ENCODE data around the gene MVB12B.
"Not testable (repeated sequence)": the region's sequence is repeated elsewhere in the genome, so short reads cannot be mapped to it uniquely, and the experiment has no call there.

Gene MVB12B, protein sequence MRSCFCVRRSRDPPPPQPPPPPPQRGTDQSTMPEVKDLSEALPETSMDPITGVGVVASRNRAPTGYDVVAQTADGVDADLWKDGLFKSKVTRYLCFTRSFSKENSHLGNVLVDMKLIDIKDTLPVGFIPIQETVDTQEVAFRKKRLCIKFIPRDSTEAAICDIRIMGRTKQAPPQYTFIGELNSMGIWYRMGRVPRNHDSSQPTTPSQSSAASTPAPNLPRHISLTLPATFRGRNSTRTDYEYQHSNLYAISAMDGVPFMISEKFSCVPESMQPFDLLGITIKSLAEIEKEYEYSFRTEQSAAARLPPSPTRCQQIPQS

GRCh38 chr9:126326228-126327005 lies at the start of gene MVB12B:
MVB12B (plus strand) TSS chr9:126326829; CDS start chr9:126326930, 101 bp downstream.
- DNase-seq (ENCODE audit: low read depth in 3 of 3) = peak; percentile 5 to 30 (median 16)

DNA sequence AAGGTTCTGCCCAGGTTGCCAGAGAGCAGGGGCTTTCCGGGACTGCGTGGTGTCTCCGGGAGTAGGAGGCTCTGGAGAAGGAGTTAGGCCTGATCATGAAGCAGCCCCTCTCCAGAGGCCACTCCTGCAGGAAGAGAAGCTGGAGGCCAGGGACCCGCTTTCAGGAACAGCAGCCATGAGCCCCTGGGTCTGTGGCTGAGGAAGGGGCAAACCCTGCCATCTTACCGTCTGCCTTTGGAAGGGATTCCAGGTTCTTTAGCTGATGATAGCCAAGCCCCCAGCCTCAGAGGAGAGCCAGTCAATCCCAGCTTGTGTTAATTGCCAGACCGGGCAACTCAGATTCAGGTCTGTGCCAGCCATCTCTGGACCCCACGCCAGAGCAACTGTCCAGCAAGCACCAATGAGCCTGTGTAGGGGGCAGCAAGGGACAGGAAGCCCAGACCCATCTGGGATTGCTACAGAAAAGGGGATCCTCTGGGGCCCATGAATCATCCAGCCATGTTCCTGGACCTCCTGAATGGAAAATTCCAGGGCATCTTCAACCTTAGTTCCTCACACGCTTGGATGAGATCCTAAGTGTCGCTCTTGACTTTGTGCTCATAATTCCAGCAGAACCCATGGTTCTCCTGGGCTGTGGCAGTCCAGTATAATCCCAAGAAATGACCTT lies 42.7 kb upstream of the MVB12B start:
- no peak for DNase-seq (ENCODE audit: low read depth in 3 of 3)

DNA sequence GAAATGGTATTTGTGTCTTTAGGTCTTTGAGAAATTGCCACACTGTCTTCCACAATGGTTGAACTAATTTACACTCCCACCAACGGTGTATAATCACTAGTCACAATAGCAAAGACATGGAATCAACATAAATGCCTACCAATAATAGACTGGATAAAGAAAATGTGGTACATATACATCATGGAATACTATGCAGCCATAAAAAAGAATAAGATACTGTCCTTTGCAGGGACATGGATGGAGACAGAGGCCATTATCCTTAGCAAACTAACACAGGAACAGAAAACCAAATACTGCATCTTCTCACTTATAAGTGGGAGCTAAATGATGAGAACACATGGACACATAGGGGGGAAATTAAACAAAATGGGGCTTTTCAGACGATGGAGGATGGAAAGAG lies 41.0 kb upstream of the MVB12B start:
- not testable (repeated sequence) for DNase-seq (ENCODE audit: low read depth in 3 of 3)

DNA sequence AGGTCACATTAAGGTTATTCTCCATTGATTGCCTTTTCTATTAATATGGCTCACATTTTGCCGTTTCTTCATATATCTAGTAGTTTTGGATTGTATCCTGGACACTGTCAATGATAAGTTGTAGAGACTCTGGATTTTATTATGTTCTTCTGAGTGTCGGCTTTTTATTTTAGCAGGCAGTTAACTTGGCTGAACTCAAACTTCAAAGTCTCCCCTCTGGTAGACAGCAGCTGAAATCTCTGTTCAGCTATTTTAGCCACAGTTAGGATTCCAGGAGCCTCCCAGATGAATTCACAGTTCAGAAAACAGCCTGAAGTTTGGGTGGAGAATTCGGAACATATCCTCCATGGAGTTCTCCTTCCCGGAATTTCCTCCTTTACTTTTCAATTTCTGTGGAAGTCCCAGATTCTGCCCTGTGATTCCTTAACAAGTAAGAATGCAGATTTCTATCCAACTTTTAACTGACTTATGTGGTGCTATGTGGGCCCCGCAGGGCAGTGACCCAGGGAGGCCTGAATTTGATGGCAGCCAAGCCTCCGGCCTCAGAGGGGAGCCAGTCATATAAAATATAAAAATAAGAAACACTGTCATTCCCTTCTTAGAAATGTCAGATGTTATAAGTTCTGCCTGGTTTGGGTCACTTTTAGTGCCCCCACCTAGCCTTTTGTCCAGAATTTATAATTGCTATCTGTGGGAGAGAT lies 39.3 kb upstream of the MVB12B start:
- DNase-seq (ENCODE audit: low read depth in 3 of 3) = no peak

- no peak for DNase-seq (ENCODE audit: low read depth in 3 of 3)
Measured at GRCh38 chr9:126290871-126291270, 35.8 kb upstream of the MVB12B start.

DNA sequence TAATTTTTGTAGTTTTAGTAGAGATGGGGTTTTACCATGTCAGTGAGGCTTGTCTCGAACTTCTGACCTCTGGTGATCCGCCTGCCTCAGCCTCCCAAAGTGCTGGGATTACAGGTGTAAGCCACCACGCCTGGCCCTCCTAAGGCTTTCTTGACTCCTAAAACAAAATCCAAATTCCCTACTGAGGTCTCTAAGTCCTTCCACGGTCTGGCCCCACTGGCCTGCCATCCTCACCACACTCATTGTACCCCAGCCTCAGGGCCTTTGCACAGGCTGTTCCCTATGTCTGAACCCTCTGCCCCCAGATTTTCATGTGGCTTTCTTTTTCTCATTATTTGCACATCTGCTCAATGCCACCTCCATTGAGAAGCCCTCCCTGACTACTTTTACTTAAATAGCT lies 34.7 kb upstream of the MVB12B start:
- no peak for DNase-seq (ENCODE audit: low read depth in 3 of 3)

DNA sequence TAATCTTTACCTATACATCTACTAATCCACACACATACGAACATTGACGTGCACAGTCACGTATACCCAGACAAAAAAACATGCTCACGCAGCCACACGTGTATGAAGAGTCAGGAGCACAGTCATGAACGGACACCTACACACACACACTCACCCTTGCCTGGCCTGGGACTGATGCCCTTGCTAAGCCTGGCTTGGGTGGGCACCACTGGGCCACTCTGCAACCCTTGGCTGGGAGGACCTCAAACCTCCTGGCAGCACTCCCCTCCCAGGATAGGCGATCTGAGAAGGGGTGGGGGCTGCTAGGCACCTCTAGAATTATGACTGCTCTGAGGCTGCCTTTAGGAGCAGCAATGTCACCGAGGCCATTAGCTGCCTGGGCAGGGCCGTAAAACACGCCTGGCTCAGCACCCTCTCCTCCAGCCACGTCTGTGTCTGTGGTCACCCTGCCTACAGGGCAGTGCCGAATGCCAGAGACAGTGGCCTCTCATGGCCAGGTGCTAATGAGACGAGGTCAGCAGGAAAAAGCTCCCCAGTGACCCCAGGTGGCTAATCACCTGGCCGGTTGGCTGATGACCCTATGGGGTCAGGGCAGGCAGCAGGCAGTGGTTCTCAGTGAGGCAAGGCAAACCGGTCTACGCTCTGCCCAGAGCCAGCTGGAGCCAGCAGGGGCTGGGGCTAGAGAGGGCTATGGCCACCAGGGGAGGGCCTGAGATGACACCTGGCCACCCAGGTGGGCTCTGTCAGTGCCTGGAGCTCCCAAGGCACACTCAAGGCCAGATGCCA lies 33.7 kb upstream of the MVB12B start:
- no peak for DNase-seq (ENCODE audit: low read depth in 3 of 3)

DNA sequence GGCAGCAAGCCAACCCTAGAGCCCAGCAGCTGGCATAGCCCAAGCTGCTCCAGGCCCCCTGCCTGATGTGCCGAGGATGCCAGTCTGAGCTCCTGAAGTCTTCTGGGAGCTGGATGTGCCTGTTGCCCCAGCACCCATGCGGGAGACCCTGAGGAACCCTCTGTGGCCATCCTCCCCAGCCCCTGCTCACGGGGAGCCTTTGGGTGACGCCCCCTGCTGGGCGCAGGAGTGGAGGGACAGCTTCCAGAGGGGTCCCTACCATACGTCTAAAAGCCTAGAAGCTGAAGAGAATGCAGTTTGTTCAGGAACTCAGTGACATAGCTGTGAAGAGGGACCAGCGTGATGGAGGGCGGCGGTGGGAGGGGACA lies 33.1 kb upstream of the MVB12B start:
- peak in 1 of 3 experiments; percentile 11 for DNase-seq (ENCODE audit: low read depth in 3 of 3)

DNA sequence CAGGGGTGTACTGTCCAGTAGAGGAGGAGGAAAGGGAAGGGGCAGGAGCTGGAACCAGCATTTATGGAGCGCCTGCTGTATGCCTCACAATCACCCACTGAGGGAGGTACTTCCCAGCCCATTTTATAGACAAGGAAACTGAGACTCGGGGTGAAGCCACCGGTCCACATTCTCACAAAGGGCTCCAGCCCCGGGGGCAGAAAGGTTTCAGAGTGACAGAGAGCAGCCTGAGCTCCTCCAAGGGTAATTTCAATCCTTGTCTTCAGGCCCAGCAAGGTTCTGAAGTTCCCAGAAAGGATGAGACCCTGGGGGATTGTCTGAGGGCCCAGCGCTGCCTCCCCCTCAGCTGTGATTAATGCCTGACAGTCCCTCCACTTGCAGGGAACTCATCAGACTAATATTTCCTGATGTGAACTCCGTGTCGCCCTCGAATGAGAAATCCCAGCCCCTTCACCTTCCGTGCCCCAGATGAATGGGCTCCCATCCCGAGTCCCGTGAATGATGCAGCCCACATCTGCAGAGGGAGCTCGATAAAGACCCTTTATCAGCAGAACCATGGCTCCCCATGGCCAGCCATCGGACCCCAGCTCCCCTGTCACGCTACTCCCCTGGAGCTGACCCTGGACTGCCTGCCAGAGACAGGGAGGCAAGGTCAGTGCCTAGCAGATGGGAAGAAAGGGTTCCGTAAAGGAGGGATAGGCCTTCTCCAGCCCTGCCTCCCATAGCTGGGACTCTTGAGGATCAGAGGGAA lies 32.1 kb upstream of the MVB12B start:
- no peak for DNase-seq (ENCODE audit: low read depth in 3 of 3)

DNA sequence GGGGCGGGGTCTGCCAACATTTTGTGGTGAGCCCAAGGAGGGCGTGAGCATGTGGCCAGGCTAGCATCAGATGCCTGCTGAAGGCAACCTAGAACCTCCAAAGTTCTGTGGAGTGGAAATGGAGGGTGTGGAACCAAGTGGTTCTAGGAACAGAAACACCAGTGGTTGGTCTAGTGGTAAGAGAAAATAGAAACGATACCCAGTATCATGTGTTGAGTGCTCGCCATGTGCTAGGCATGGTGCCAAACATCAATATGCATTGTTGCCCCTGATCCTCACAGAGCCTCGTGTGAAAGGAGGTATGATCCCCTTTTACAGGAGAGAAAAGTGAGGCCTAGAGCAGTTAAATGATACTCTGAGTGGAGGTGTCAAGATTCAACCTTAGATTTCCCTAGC lies 31.5 kb upstream of the MVB12B start:
- DNase-seq (ENCODE audit: low read depth in 3 of 3) = no peak

DNA sequence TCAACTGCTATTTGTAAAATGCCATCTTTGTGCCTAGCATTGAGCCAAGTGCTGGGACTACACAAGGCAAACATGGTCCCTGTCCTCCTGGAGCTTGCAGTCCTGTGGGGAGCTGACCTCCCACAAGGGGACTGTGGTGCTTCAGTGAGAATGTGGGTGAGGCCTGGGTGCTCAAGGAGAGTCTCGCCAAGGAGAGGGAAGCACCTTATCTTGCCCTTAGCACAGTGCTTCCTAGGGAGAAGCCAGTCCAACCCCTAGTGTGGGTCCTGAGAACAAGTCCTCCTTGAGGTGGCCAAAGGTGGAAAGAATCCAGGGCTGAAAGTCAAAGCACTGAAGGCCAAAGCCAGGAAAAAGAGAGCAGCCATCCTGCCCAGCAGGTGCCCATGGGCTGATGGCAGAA lies 31.1 kb upstream of the MVB12B start:
- DNase-seq (ENCODE audit: low read depth in 3 of 3) = no peak

DNA sequence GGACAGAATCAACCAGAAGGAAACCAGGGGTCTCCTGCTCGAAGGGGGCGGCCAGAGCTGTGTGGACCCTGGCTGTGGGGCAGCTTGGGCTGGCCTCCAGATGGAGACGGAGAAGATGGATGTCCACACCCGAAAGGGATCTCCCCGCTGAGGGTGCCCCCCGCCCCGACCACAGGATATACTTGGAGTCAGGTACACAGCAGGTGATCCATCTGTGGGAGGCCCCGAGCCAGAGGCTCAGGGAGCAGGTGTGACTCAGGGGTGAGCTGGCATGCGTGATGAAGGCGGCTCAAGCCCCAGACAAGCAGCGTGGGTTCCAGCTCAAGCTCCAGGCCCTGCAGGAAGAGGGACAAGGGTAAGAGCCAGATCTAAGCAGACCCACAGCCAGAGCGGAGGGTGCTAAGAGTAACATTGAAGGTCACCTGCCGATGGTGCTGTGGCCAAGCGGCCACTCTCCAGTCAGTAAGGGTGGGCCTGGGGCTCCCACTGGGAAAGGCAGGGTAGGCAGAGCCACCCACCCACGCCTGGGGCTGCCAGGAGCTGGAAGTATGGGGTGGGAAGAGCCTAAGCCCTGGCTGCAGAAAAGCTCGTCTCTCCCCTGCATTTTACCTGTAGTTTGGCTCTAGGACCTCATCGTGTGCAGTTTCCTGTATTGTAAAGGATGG lies 30.6 kb upstream of the MVB12B start:
- no peak for DNase-seq (ENCODE audit: low read depth in 3 of 3)

DNA sequence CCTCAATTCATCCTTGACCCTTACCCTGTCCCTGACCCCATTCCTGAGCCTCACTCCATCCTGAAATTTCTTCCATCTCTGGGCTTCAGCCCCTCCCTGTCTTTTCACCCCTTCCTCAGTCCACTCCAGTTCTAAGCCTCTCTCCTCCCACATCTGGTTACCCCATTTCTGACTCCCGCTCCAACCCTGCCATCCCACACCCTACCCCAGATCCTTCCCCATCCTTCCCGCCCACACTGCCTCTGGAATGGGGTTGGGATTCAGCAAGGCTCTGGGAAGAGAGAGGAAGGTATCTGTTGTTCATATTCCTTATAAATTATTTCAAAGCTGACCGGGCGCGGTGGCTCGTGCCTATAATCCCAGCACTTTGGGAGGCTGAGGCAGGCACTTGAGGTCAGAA lies 29.9 kb upstream of the MVB12B start:
- no peak for DNase-seq (ENCODE audit: low read depth in 3 of 3)

DNA sequence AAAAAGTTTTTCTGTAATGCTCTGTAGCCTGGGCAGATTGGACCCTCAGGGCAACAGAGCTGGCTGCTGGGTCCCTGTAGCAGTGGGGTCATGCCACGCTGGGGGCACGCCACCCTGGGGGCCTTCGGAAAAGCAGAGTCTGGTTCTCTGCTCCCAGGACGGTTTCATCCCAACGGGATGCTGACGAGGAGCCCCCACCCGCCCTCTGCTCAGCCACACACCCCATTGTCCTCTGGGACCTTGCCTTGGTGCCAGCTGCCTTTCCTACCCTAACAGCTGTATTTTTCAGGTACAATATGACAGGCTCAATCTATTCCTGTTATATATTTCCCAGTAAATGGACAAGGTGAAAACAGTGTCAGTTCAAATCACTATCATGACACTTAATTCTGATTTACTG lies 29.0 kb upstream of the MVB12B start:
- no peak for DNase-seq (ENCODE audit: low read depth in 3 of 3)

DNA sequence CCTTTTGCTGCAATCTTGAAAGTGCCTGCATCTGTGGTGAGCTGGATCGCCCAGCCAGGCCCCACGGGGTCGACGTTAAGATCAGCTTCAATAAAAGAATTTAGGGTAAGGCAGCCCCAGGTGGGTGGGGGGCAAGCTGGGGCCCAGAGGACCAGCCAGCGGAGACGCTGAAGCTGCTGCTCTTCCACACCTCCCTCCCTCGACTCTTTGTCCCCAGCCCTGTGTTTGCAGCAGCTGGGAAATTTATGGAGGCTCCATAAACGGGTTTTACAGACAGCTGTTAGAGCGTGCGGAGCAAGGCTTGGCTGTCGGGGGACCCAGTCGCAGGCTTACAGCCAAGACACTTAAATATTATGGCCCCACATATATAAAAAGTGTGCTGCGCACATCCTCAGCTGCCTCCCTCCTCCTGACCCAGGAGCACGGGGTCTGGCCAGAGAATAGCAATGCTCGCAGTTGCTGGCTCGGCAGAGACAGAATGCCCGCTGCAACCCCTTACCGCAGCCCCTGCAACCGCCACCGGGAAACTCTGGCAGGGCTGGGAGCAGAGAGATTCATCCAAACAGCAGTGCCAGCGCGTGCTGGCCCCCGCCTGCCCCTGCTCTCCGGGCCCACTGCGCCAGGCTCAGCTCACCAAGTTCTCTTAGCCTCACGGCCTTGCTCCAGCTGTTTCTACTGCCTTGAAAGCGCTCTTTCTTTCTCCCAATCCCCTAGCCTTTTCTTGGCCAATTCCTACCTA lies 28.4 kb upstream of the MVB12B start:
- no peak for DNase-seq (ENCODE audit: low read depth in 3 of 3)

- DNase-seq (ENCODE audit: low read depth in 3 of 3) = no peak
Measured at GRCh38 chr9:126299706-126300276, 26.8 kb upstream of the MVB12B start.

DNA sequence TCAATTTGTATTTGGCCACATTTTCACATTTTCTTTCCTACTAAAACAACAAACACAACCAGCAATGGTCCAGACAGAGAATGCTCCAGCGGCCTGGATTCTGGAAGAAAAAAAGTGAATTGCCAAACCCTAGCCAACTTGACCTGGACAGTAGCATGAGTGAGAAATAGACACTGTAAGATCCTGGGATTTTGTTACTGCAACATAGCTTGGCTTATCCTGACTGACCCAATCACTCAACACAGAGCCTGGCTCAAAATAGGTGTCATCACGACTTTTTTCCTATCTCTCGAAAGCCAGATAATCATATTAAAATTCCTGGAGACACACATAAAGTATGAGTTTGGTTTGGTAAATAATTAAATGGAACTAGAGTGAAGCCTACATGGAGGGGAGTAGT lies 25.4 kb upstream of the MVB12B start:
- no peak for DNase-seq (ENCODE audit: low read depth in 3 of 3)

DNA sequence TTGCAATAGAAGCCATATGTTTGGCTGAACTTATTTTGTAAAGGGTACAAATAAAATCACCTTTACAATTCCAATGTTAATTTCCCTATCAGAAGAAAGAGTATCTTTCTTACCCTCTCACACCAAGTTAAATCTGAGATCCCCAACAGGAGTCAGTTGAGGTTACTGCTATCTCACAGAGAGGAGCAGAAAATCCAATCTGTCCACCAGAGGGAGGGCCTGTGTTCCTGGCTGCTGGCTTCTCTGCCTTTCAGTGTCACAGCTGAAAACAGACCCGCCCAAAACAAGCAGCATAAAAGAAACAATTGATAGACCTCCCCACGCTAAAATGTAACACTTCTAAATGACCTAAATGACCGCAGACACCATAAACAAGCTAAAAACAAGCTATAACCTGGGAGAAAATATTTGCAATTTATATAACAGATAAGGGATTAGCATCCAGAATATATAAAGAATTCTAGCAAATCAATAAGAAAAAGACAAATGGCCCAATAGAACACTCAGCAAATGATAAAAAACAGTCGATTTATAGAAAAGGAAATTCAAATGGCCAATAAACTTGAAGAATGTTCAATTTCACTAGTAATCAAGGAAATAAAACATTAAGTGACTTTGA lies 24.5 kb upstream of the MVB12B start:
- DNase-seq (ENCODE audit: low read depth in 3 of 3) = peak; percentile 9 to 20 (median 12)

- no peak for DNase-seq (ENCODE audit: low read depth in 3 of 3)
Measured at GRCh38 chr9:126302730-126303129, 23.9 kb upstream of the MVB12B start.

Data from stimulated activated CD4-positive, alpha-beta T cell treated with anti-CD3 and anti-CD28 coated beads, TNF-alpha, amount 100 ng/mL, for 24 hours (primary cell).